Dendritic cell treated with granulocyte-macrophage colony-stimulating factor and Interleukin-4, amounts not matched to agents 40 ng/mL and 50 ng/mL, for 4 days (primary cell): ENCODE measurements around the gene DOCK10.
"Not testable (repeated sequence)": the region's sequence is repeated elsewhere in the genome, so short reads cannot be mapped to it uniquely, and the experiment has no call there.

Source experiments
- H3K27ac Mint-ChIP-seq: one replicate; pipeline ENCODE4 v1.8.0; 2022; ENCODE audit warnings: mild to moderate bottlenecking, mixed read lengths
- H3K27me3 Mint-ChIP-seq: one replicate; pipeline ENCODE4 v1.8.0; 2022; ENCODE audit warnings: mild to moderate bottlenecking, mixed read lengths
- H3K36me3 Mint-ChIP-seq: one replicate; pipeline ENCODE4 v1.8.0; 2022; ENCODE audit warnings: low read depth, mixed read lengths
- H3K4me1 Mint-ChIP-seq: one replicate; pipeline ENCODE4 v1.8.0; 2022; ENCODE audit warnings: low read depth, mixed read lengths
- H3K4me3 Mint-ChIP-seq: one replicate; pipeline ENCODE4 v1.8.0; 2022; ENCODE audit warnings: mild to moderate bottlenecking, moderate library complexity, mixed read lengths
- H3K9me3 Mint-ChIP-seq: one replicate; pipeline ENCODE4 v1.8.0; 2022; ENCODE audit warnings: mixed read lengths
- intact Hi-C: fragments of 100-400 bp; cut with micrococcal nuclease; formaldehyde crosslinking; loops from one replicate; pipeline ENCODE4 v1.15.0; 2022

Gene DOCK10

DNA sequence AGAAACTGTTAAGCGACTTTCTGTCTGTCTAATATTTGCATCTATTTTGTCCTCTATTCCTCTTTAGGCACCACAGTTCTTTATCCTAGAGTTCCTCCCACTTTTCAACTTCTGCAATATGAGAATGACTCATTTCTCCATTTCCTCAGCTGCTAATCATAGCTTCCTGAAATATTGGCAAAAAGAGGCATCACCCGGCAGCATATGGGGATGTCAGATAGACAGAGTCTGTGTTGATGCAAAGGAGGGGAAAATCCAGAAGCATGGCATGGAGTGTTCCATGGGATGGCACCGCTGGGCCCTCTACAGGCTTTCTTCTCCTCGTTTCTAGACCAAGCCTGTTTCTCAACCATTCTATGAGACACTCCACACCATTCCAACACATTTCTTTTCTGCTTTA is 93.4 kb downstream of the DOCK10 start:
- no peaks in the 10 kb centered on the region for H3K27me3 Mint-ChIP-seq
- no peaks in the 10 kb centered on the region for H3K9me3 Mint-ChIP-seq
- peaks cover 86% of the 10 kb centered on the region for H3K4me1 Mint-ChIP-seq
- intact Hi-C loops: no loop called here
- H3K4me3 Mint-ChIP-seq: no peak overlapping the region
- H3K36me3 Mint-ChIP-seq: peaks cover 51% of the 10 kb centered on the region
- peak overlapping the region; percentile 82 for H3K27ac Mint-ChIP-seq

DNA sequence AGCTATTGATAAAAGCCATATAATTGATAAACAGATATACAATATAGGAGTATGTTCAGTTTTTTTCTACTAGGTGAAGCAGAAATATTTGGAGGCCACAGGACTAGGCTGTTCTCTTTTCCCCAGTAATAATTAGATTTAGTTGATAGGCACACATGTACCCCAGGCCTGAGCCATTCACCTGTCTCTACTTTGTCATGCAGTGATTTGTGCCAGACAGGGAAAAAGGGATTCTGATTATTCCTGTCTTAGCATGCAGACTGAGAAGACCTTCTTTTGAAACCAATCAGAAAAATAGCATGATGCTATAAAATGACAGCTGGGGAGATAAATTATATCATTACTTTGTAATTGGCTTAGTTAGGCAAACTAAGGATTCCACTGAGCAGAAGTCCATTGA is 94.3 kb downstream of the DOCK10 start:
- H3K36me3 Mint-ChIP-seq: peaks cover 46% of the 10 kb centered on the region
- H3K4me3 Mint-ChIP-seq: no peak overlapping the region
- no peaks in the 10 kb centered on the region for H3K9me3 Mint-ChIP-seq
- no peaks in the 10 kb centered on the region for H3K27me3 Mint-ChIP-seq
- peaks cover 85% of the 10 kb centered on the region for H3K4me1 Mint-ChIP-seq
- intact Hi-C loops: no loop called here
- H3K27ac Mint-ChIP-seq: peak overlapping the region; percentile 82

DNA sequence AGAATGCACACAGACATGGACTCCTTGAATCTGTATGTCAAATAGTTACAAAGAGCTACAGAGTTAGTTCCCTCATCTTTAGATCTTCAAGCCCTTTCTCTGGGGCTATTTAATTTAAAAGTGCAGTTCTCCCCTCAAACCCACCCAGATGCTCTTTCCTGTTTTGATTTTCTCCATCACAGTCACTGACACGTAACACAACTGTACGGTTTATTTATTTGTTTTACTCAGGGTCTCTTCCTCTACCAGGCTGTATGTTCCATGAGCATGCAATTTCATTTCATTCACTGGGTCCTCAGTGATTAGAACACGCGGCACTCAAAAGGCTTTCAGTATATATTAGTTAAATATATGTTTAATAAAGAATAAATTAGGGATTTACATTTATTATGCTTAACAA is 94.7 kb downstream of the DOCK10 start:
- Mint-ChIP-seq H3K36me3 (peaks cover 46% of the 10 kb centered on the region), H3K27ac (peak overlapping the region; percentile 80), H3K4me3 (no peak overlapping the region), H3K9me3 (no peaks in the 10 kb centered on the region), H3K4me1 (peaks cover 83% of the 10 kb centered on the region), H3K27me3 (no peaks in the 10 kb centered on the region)
- intact Hi-C loops: no loop called here

DNA sequence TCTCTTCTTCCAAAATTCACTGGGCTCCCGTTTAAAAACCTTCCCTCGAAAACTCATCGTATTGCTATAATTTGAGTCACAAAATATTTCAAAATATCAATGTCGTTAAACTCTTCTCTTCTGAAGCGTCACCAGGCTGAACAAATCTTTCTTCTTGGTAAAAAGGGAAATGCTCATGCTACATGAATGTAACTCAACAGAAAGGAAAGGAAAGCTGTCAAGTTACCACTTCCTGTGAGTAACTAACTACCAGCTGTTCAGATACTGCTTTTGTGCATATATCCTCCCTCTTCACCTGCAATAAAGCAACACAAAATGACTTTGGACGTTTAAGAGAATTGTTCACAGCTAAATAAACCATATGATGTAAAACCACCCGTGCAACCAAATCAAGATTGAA is 95.4 kb downstream of the DOCK10 start:
- H3K9me3 Mint-ChIP-seq: no peaks in the 10 kb centered on the region
- H3K4me3 Mint-ChIP-seq: peak overlapping the region; percentile 75
- intact Hi-C loops: no loop called here
- H3K4me1 Mint-ChIP-seq: peaks cover 83% of the 10 kb centered on the region
- H3K36me3 Mint-ChIP-seq: peaks cover 46% of the 10 kb centered on the region
- no peaks in the 10 kb centered on the region for H3K27me3 Mint-ChIP-seq
- peak overlapping the region; percentile 80 for H3K27ac Mint-ChIP-seq

DNA sequence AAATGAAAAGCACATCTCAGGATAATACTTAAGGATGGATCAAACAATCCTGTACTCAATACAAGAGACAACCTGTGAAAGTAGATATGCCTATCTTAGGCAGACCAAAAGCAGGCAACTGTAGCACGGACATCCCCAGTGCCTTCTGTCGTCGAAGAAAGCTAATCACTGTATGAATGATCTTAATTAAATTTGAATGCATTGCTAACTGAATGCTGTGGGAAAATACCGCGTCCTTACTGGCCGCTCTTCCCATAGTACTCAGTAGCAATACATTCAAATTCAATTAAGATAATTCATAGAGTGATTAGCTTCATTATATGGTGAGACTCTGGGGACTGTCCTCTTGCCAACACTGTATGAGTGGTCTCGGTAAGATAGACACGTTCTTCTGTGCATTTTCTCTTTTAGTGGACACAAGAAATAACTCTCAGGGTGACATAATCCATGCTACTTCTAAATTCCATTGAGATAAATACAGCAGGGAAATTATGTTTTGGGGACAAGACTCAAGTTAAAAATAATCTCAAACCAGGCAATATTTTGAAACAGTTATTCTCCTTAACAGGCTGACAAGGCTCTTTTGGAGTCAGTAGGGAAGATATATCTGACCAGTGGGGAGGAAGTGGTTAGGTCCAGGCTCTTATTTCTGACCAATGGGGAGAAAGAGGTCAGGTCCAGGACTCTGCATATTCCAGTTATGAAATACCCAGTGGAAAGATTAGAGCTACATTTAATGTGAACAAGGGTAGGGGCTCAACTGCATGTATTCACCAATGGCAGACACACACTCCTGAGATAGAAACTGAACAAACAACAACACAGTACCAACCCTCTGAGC is 97.3 kb downstream of the DOCK10 start:
- peak overlapping the region; percentile 80 for H3K27ac Mint-ChIP-seq
- H3K27me3 Mint-ChIP-seq: no peaks in the 10 kb centered on the region
- intact Hi-C loops: no loop called here
- no peaks in the 10 kb centered on the region for H3K9me3 Mint-ChIP-seq
- peak overlapping the region; percentile 67 for H3K4me3 Mint-ChIP-seq
- H3K4me1 Mint-ChIP-seq: peaks cover 84% of the 10 kb centered on the region
- H3K36me3 Mint-ChIP-seq: peaks cover 52% of the 10 kb centered on the region

DNA sequence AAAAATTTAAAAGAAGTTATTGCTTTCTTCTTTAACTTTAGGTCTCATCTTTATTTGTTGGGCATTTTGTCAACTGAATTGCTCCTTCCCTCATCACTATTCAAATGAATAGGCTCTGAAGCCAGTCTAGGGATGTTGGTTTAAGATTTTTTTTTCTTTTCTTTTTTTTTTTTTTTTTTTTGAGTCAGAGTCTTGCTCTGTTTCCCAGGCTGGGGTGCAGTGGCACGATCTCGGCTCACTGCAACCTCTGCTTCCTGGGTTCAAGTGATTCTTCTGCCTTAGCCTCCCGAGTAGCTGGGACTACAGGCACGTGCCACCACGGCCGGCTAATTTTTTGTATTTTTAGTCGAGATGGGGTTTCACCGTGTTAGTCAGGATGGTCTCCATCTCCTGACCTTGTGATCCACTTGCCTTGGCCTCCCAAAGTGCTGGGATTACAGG is 98.6 kb downstream of the DOCK10 start:
- H3K27ac Mint-ChIP-seq, H3K27me3 Mint-ChIP-seq, intact Hi-C loops, H3K4me3 Mint-ChIP-seq, H3K9me3 Mint-ChIP-seq: not testable (repeated sequence)
- peaks cover 46% of the 10 kb centered on the region for H3K36me3 Mint-ChIP-seq
- peaks cover 79% of the 10 kb centered on the region for H3K4me1 Mint-ChIP-seq

DNA sequence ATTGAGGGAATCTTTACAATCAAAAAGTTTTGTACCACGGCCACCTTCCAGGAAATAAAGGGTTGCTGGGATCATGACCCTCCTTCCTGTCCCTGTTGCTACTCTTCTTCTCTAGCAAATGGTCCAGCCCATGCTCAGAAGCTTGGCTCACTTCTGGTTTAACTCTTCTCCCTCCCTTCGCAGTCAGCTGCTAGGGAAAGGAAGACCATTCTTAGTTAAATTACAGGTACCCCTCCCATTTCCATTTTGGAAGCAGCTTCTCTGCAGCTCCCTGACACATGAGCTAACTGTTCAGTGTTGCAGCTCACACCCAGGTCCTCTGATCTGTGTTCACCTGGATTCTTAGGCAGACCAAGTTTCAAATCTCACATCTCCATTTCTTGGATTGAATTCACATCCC is 100.3 kb downstream of the DOCK10 start:
- Mint-ChIP-seq H3K36me3 (peaks cover 45% of the 10 kb centered on the region), H3K4me3 (no peak overlapping the region), H3K27ac (no peak overlapping the region), H3K27me3 (no peaks in the 10 kb centered on the region), H3K4me1 (peaks cover 80% of the 10 kb centered on the region), H3K9me3 (no peaks in the 10 kb centered on the region)
- intact Hi-C loops: no loop called here

DNA sequence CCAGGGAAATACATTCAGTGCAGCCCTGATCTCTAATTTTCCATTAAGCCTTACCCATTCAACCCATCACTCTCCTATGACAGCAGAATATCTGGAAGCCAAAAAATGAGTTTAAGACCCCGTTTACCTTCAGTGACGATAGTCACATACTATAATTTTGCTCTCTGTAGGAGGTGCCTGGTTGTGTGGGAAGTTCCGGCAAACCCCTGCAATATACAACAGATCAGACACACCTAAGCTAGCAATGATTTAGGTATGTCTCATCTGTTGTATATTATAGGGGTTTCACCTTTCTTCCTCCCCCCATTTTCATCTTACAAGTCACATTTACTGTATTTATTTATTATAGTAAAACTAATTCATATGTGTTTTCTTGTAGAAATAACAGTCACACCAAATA is 101.7 kb downstream of the DOCK10 start:
- intact Hi-C loops: no loop called here
- peaks cover 44% of the 10 kb centered on the region for H3K36me3 Mint-ChIP-seq
- H3K4me1 Mint-ChIP-seq: peaks cover 81% of the 10 kb centered on the region
- H3K27ac Mint-ChIP-seq: no peak overlapping the region
- H3K9me3 Mint-ChIP-seq: no peaks in the 10 kb centered on the region
- H3K27me3 Mint-ChIP-seq: no peaks in the 10 kb centered on the region
- no peak overlapping the region for H3K4me3 Mint-ChIP-seq

DNA sequence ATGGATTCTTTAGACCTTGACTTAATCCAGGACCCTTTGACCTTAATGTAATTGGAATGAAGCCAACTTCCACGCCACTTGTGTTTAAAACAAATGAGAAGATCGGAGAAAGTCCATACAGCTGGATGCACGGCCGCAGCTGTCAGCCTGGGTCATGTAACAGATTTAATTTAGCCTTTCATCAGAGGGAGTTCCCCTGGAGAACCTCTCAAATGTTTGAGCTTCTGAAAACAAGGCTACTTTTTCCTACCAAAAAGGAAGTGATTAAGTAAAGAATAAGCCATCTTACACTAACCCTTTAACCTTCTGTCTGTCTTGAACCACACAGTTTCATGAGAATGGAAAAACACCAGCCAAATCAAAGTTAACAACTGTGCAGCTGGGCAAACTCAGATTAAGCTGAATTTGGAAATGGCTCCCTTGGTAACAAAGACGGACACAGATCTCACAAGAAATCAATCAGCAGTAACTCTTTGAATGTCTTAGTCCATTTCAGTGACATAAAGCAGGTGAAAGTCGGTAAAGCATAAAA is 103.6 kb downstream of the DOCK10 start:
- Mint-ChIP-seq H3K4me3 (no peak overlapping the region), H3K27me3 (no peaks in the 10 kb centered on the region), H3K27ac (peak overlapping the region; percentile 48), H3K9me3 (no peaks in the 10 kb centered on the region), H3K36me3 (peaks cover 35% of the 10 kb centered on the region), H3K4me1 (peaks cover 76% of the 10 kb centered on the region)
- intact Hi-C loops: no loop called here

DNA sequence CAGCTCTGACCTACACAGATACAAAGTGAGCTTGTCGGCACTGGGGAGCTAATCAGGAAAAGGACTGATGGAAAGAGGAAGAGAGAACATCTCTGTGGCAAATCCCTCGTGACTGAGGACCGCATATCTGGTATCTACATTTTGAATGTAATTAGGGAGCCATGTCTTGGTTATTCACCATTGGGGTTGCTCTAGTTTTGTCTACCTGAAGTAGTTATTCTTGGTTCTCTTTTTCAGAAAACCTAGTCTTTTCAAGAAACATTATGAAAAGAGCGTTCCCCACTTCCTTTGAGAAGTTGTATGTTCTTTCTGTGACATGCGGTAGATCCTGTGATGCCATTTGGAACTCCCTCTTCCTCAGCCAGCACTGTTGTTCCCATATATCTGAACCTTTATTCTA is 104.4 kb downstream of the DOCK10 start:
- intact Hi-C loops: no loop called here
- Mint-ChIP-seq H3K36me3 (peaks cover 35% of the 10 kb centered on the region), H3K4me1 (peaks cover 78% of the 10 kb centered on the region), H3K4me3 (no peak overlapping the region), H3K27ac (peak overlapping the region; percentile 48), H3K9me3 (no peaks in the 10 kb centered on the region), H3K27me3 (no peaks in the 10 kb centered on the region)

DNA sequence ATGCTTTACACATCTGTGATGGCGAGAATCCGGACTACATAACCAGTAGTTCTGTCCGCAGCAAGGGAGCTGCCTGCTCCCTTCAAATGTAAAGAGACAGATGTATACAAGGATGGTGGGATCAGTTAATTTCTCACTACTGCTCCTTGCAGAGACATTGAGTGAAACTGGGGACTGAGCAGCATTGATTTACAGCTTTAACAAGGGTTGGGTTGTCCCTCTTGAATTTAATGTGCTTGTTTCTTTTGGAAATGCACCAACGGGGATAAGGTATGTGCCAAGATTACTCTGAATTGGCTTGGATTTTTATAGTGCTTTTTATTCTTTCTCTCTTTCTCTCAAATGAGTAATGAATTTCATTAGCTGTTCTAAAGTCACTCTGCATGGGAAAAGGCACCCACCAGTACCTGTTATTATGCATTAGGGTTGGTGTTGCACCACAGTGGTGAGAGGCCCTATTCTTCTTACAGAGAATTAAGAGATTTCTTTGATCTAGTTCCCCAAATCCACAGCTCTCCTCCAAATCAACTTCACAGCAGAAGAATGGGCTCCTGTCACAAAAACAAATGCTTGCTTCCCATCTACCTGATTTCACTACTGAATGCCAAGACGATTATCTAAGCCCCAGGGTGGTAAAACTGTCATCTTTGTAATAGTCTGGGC is 107.6 kb downstream of the DOCK10 start:
- Mint-ChIP-seq H3K9me3 (no peaks in the 10 kb centered on the region), H3K27ac (no peak overlapping the region), H3K4me1 (peaks cover 84% of the 10 kb centered on the region), H3K36me3 (peaks cover 33% of the 10 kb centered on the region), H3K27me3 (no peaks in the 10 kb centered on the region), H3K4me3 (no peak overlapping the region)
- intact Hi-C loops: no loop called here

DNA sequence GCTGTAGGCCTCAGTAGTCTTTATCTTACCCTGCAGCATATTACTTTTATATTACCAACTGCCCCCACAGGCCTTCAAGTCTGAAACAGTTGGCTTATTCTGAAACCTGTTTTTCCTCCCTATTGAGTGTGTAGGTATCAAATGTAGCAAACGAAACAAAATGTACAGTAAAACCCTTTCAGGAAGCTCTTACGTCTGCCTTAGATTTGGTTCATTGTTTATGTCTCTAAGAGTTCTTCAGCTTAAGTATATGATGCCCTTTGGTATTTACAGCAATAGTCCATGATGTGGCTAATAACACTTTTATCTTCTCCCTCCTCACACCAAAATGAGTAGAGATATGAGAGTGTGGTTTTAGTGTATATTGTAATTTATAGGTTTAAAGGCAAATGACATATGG is 108.8 kb downstream of the DOCK10 start:
- Mint-ChIP-seq H3K9me3 (no peaks in the 10 kb centered on the region), H3K36me3 (peaks cover 44% of the 10 kb centered on the region), H3K4me1 (peaks cover 88% of the 10 kb centered on the region), H3K4me3 (no peak overlapping the region), H3K27me3 (no peaks in the 10 kb centered on the region), H3K27ac (peak overlapping the region; percentile 87)
- intact Hi-C loops: no loop called here

DNA sequence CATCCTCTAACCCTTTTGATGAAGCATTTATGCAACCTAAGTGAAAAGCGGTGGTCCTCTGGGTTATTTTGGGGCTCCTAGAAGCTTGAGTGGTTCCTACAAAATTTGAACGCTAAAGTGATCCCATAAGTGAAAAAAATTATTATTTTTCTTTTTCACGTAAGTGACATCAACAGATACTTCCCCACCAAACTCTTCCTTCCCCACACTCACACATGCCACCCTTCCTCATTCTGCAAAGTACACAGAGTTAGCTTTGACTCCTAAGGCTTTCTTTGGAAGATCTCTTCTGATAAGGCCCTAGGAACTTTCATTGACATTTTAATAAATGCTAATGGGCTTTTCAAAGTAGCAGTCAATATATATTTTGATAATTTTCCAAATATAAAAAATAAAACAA is 109.7 kb downstream of the DOCK10 start:
- intact Hi-C loops: no loop called here
- H3K4me3 Mint-ChIP-seq: no peak overlapping the region
- H3K27me3 Mint-ChIP-seq: no peaks in the 10 kb centered on the region
- peaks cover 53% of the 10 kb centered on the region for H3K36me3 Mint-ChIP-seq
- peak overlapping the region; percentile 87 for H3K27ac Mint-ChIP-seq
- peaks cover 88% of the 10 kb centered on the region for H3K4me1 Mint-ChIP-seq
- H3K9me3 Mint-ChIP-seq: no peaks in the 10 kb centered on the region

DNA sequence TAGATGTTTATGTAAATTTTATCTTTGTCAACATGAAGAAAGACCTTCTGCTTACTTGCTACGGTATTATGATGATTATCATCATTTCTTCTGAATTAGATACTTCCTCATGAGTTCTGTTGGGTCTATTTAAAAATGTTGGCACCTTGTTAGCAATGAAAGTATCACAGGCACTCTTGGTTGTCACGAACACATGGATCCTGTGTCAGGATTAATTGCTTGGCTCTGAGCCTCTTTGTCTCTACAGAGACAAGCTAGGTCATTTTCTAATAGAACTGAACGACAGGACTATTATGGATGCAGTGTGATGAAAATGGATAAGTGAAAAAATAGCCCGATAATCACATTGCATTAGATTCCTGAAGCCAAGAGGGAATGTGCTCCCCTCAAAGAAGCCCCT is 110.3 kb downstream of the DOCK10 start:
- peaks cover 88% of the 10 kb centered on the region for H3K4me1 Mint-ChIP-seq
- intact Hi-C loops: no loop called here
- H3K9me3 Mint-ChIP-seq: no peaks in the 10 kb centered on the region
- no peak overlapping the region for H3K4me3 Mint-ChIP-seq
- peak overlapping the region; percentile 87 for H3K27ac Mint-ChIP-seq
- peaks cover 59% of the 10 kb centered on the region for H3K36me3 Mint-ChIP-seq
- H3K27me3 Mint-ChIP-seq: no peaks in the 10 kb centered on the region
